Colonic mucosa (tissue), 4 donors: ENCODE measurements around the gene TMPRSS15. TPM values are rescaled to one million over a fixed set of nuclear protein-coding genes. Genes with fewer than 3 reads are reported as not detected.

Experiments used
- DNase-seq: peaks from one replicate; pipeline ENCODE4 v3.0.0-alpha.2; 2020
- H3K27ac ChIP-seq: fragments of 200-600 bp; one replicate; pipeline ENCODE4 v1.8.0; 2021
- H3K27me3 ChIP-seq: fragments of 200-600 bp; one replicate; pipeline ENCODE4 v1.8.0; 2021
- H3K36me3 ChIP-seq: fragments of 200-600 bp; one replicate; pipeline ENCODE4 v1.8.0; 2021
- H3K4me1 ChIP-seq: fragments of 200-600 bp; one replicate; pipeline ENCODE4 v1.8.0; 2021; ENCODE audit warnings: mild to moderate bottlenecking
- H3K4me3 ChIP-seq: fragments of 200-600 bp; one replicate; pipeline ENCODE4 v1.8.0; 2021
- H3K9ac ChIP-seq, 2 donors: one replicate each; pipeline ENCODE4 v1.7.0; 2013; ENCODE audit warnings: control low read depth in 2 of 2, low read depth in 2 of 2, low read length in 2 of 2
- H3K9me3 ChIP-seq: fragments of 200-600 bp; one replicate; pipeline ENCODE4 v1.8.0; 2021
- intact Hi-C: fragments of 100-400 bp; cut with DNase I; formaldehyde crosslinking; loops from one replicate; pipeline ENCODE4 v1.14.1; 2022
- total RNA-seq, 2 donors: library from RNA; stranded (reverse); fragmentation: NEBNext Ultra II Directional in 1 of 2; extraction: Animal tissue kit (Norgen Biotek cat#: 25700) in 1 of 2; gene quantifications; one replicate each; pipeline ENCODE4 v1.2.1, GENCODE V29; 2021
- TF ChIP-seq, protein P1 (sequence below): fragments of 200-600 bp; IDR thresholded peaks from one replicate; pipeline ENCODE4 v1.8.0; 2022; ENCODE audit warnings: antibody characterized with exemption, mild to moderate bottlenecking
- donor health status: healthy.
- donor health status: DM: no; HTN: no; CAD: no.
- donor health status: DM: no; HTN: no; CAD: no.

The TMPRSS15 gene
- total RNA-seq, 2 donors from 2014 or later = not detected

DNA sequence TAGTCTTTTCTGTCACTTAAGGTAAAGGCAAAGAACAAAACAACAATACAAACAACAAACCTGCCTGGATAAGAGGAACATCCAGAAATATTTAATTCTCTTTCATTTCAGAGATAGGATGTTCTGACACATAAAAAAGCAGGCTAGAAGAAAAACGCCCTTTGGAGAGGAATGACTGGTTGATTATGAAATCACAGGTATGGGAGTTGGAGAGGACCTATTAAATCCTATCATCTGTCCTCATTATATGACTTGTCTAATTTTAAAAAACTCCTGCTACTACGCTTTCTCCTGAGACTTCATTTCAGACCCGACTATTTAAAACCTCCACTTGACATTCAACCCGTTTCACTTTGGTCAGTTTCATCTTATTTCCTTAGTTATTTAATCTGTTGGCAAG is 54.1 kb downstream of the TMPRSS15 start:
- H3K27ac ChIP-seq = no peak overlapping the region
- intact Hi-C loops = no loop called here
- no peak for DNase-seq
- H3K4me3 ChIP-seq = no peak overlapping the region
- no peaks in the 10 kb centered on the region for H3K27me3 ChIP-seq
- H3K4me1 ChIP-seq = no peaks in the 10 kb centered on the region
- no peak overlapping the region for H3K9ac ChIP-seq
- no peaks in the 10 kb centered on the region for H3K36me3 ChIP-seq
- H3K9me3 ChIP-seq = no peaks in the 10 kb centered on the region
- TF ChIP-seq, protein P1, sequence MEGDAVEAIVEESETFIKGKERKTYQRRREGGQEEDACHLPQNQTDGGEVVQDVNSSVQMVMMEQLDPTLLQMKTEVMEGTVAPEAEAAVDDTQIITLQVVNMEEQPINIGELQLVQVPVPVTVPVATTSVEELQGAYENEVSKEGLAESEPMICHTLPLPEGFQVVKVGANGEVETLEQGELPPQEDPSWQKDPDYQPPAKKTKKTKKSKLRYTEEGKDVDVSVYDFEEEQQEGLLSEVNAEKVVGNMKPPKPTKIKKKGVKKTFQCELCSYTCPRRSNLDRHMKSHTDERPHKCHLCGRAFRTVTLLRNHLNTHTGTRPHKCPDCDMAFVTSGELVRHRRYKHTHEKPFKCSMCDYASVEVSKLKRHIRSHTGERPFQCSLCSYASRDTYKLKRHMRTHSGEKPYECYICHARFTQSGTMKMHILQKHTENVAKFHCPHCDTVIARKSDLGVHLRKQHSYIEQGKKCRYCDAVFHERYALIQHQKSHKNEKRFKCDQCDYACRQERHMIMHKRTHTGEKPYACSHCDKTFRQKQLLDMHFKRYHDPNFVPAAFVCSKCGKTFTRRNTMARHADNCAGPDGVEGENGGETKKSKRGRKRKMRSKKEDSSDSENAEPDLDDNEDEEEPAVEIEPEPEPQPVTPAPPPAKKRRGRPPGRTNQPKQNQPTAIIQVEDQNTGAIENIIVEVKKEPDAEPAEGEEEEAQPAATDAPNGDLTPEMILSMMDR = no peak

DNA sequence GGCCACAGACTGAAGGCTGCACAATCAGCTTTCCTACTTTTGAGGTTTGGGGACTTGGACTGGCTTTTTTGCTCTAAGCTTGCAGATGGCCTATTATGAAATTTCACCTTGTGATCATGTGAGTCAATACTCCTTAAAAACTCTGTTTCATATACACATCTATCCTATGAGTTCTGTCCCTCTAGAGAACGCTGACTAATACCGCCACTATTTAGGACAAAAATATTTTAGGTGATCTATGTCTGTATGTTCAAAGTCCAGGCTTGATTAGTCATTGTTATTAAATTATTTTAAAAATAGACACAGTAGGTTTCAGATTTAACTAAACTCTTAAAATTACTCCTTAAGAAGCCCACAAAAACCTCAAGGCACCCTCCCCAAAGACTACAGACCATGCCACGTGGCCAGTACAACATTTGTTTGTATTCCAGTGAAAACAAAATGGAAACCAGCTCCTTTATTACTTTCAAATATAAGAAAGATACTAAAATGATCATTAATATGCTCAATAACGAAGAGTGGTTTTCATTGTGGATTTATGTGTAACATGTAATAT is 63.1 kb downstream of the TMPRSS15 start:
- no peaks in the 10 kb centered on the region for H3K36me3 ChIP-seq
- TF ChIP-seq, protein P1 = no peak
- DNase-seq = no peak
- no peaks in the 10 kb centered on the region for H3K4me1 ChIP-seq
- H3K27me3 ChIP-seq = no peaks in the 10 kb centered on the region
- intact Hi-C loops = no loop called here
- no peaks in the 10 kb centered on the region for H3K9me3 ChIP-seq
- H3K9ac ChIP-seq = no peak overlapping the region
- H3K4me3 ChIP-seq = no peak overlapping the region
- no peak overlapping the region for H3K27ac ChIP-seq

- intact Hi-C loops = no loop called here
- TF ChIP-seq, protein P1 = no peak
- H3K9me3 ChIP-seq = no peaks in the 10 kb centered on the region
- H3K36me3 ChIP-seq = no peaks in the 10 kb centered on the region
- H3K4me1 ChIP-seq = no peaks in the 10 kb centered on the region
- H3K27me3 ChIP-seq = no peaks in the 10 kb centered on the region
- H3K9ac ChIP-seq = no peak overlapping the region
- H3K4me3 ChIP-seq = no peak overlapping the region
- H3K27ac ChIP-seq = no peak overlapping the region
- no peak for DNase-seq
These were observed 67.8 kb downstream of the TMPRSS15 start for GRCh38 chr21:18335651-18336236.

- no peaks in the 10 kb centered on the region for H3K27me3 ChIP-seq
- TF ChIP-seq, protein P1 = no peak
- no peak overlapping the region for H3K9ac ChIP-seq
- no peak for DNase-seq
- no peak overlapping the region for H3K4me3 ChIP-seq
- H3K36me3 ChIP-seq = no peaks in the 10 kb centered on the region
- intact Hi-C loops = no loop called here
- no peaks in the 10 kb centered on the region for H3K9me3 ChIP-seq
- H3K27ac ChIP-seq = no peak overlapping the region
- no peaks in the 10 kb centered on the region for H3K4me1 ChIP-seq
These were observed 69.5 kb downstream of the TMPRSS15 start for GRCh38 chr21:18334066-18334465.

DNA sequence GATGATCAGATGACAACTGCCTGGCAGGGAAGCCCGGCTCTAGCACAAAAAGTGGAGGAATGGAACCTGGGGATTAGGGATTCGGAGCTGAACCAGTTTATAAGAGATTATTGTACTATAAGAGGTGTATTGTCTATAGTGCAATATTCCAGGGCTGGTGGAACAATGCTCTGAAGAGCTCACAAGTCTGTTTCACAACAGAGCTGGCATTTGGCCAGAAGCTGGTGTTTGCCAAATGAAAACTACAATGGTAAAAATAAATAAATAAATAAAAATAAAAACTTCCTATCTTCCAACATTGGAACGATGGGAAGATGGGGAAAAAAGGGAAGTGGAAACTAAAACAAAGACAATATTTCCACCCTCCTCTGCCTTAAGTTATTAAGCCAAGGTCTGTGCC is 85.4 kb downstream of the TMPRSS15 start:
- H3K4me3 ChIP-seq = no peak overlapping the region
- intact Hi-C loops = no loop called here
- no peak for DNase-seq
- TF ChIP-seq, protein P1 = no peak
- H3K9ac ChIP-seq = no peak overlapping the region
- no peaks in the 10 kb centered on the region for H3K4me1 ChIP-seq
- no peak overlapping the region for H3K27ac ChIP-seq
- no peaks in the 10 kb centered on the region for H3K27me3 ChIP-seq
- no peaks in the 10 kb centered on the region for H3K36me3 ChIP-seq
- no peaks in the 10 kb centered on the region for H3K9me3 ChIP-seq
